ENCODE results near the gene SH3RF1.

DNA sequence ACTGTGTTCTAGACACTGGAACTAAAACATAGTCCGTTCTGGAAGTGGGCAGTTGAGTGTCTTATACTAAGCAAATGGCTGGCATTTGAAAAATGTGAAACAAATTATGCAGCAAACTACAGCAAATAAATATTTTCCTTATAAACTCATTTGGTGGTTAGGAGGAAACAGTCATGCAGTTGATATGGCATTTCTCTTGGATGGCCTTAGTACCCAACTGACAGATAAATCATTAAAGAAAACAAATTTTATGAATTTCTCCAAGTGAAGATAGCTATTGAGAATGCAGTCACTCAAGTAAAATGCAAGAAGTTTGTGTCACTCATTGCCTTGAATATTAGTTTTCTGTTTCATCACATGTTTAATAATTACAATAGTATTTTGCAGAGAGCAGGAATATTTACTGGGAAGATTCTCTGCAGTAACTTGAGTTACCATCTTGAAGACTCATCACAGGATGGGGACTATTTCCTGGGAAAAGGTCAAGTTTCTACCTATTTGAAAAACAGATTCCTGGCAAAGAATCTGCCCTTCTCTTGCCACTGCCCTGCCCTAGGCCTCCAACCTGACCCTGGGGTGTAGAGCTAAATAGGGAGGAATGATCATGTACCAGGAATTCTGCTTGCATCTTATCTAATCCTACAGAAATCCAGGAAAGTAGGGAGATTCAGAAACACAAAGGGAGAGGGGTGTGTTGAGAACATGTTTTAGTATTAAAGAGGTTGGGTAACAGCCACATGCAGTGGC, 105.9 kb downstream of the SH3RF1 start:
- TF ChIP-seq, protein P1, sequence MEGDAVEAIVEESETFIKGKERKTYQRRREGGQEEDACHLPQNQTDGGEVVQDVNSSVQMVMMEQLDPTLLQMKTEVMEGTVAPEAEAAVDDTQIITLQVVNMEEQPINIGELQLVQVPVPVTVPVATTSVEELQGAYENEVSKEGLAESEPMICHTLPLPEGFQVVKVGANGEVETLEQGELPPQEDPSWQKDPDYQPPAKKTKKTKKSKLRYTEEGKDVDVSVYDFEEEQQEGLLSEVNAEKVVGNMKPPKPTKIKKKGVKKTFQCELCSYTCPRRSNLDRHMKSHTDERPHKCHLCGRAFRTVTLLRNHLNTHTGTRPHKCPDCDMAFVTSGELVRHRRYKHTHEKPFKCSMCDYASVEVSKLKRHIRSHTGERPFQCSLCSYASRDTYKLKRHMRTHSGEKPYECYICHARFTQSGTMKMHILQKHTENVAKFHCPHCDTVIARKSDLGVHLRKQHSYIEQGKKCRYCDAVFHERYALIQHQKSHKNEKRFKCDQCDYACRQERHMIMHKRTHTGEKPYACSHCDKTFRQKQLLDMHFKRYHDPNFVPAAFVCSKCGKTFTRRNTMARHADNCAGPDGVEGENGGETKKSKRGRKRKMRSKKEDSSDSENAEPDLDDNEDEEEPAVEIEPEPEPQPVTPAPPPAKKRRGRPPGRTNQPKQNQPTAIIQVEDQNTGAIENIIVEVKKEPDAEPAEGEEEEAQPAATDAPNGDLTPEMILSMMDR (IDR thresholded peaks at IDR 0.05; ENCODE audit: control extremely low read depth in 1 of 3, insufficient read depth in 1 of 3, low read depth in 1 of 3, low read length in 3 of 3): no peak
- TF ChIP-seq EZH2 (IDR thresholded peaks at IDR 0.05; ENCODE audit: low read depth, low read length, severe bottlenecking): no peak
- no peak for TF ChIP-seq MAFK (IDR thresholded peaks at IDR 0.05; ENCODE audit: low read depth, low read length)
- TF ChIP-seq RXRA (IDR thresholded peaks at IDR 0.05; ENCODE audit: insufficient read depth, low read depth, low read length): no peak
- TF ChIP-seq FOSL1 (IDR thresholded peaks at IDR 0.05; ENCODE audit: insufficient read depth, low read depth, low read length): no peak
- no peak for TF ChIP-seq BCL11A (IDR thresholded peaks at IDR 0.05; ENCODE audit: low read depth in 2 of 2, low read length in 2 of 2)
- no peak for TF ChIP-seq RBBP5 (IDR thresholded peaks at IDR 0.05; ENCODE audit: borderline replicate concordance, low read depth, low read length)
- TF ChIP-seq RAD21 (IDR thresholded peaks at IDR 0.05 in 1 of 2, conservative IDR thresholded peaks at IDR 0.05 in 1 of 2; ENCODE audit: low read depth in 2 of 2, low read length in 2 of 2): no peak
- no peak for TF ChIP-seq ZNF274 (IDR thresholded peaks at IDR 0.05; ENCODE audit: borderline replicate concordance, extremely low read depth, low read length)
- no peak for TF ChIP-seq RFX5 (IDR thresholded peaks at IDR 0.05; ENCODE audit: borderline replicate concordance, low read depth, low read length)
- TF ChIP-seq, protein P2, sequence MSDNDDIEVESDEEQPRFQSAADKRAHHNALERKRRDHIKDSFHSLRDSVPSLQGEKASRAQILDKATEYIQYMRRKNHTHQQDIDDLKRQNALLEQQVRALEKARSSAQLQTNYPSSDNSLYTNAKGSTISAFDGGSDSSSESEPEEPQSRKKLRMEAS (IDR thresholded peaks at IDR 0.05): no peak
- no peak for TF ChIP-seq EP300 (IDR thresholded peaks at IDR 0.05; ENCODE audit: borderline replicate concordance in 1 of 2, low read depth in 2 of 2, low read length in 2 of 2)
